Stimulated activated CD8-positive, alpha-beta memory T cell treated with anti-CD3 and anti-CD28 coated beads, Interleukin-15, amount 100 ng/mL, for 48 hours (primary cell): Measurements from ENCODE around the gene FAM78A.
"Not testable (repeated sequence)": the region's sequence is repeated elsewhere in the genome, so short reads cannot be mapped to it uniquely, and the experiment has no call there.

ENCODE experiments used
- DNase-seq, 2 donors: peaks; one replicate each; pipeline ENCODE4 v3.0.0-alpha.2; 2020; ENCODE audit warnings: low read depth in 2 of 2

The FAM78A gene

DNA sequence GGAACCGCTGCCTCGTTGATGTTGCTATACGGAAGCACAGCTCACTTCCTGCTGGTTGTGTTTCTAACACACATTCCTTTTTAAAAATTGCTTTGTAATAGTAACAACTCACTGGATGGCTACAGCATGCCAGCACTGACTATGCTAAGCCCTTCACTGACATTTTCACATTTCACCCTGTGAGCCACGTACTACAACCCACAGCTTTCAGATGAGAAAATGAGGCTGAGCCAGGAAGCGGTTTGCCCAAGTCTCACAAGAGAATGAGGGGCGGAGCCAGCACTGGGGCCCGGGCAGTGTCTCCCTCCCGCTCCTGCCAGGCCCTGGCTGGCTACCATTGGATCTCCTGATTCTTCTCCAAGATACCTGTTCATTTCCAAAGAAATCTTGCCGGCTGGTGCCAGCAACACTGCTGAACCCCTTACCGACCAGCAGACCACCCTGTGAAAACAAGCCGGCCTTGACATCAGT is 38.3 kb downstream of the FAM78A start:
- DNase-seq = peak; percentile 78 to 80

DNA sequence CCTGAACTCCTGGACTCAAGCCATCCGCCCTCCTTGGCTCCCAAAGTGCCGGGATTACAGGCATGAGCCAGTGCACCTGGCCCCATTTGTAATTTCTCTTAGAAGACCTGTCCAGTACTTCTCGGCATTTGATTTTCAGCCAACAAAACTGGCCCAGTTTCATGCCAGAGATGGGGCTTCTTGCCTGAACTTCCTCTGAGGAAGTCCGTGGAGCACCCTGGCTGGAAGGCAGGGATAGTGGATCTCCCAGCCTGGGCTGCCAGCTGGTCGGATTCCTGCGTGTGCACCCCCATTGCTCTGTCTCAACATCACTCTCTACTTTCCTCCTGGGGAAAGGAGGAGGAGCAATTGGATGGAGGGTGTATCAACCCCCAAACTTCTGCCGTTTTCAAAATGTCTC is 39.0 kb downstream of the FAM78A start:
- no peak for DNase-seq

DNA sequence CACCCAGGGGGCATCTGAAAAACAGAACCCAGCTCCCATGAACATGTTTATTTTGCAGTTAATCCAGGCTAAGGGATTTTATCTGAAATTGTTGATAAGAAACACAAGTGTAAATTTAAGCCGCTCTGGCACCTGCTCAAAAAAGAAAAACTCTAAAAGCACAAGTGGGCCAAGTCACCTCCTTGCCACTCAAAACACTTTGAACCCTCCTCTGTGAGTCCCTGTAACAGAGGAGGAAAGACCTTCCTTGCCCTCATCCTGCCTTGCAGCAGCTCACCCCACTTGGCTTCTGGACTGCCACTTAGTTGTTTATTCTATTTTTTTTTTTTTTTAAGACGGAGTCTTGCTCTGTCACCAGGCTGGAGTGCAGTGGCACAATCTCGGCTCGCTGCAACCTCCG is 39.5 kb downstream of the FAM78A start:
- no peak for DNase-seq

DNA sequence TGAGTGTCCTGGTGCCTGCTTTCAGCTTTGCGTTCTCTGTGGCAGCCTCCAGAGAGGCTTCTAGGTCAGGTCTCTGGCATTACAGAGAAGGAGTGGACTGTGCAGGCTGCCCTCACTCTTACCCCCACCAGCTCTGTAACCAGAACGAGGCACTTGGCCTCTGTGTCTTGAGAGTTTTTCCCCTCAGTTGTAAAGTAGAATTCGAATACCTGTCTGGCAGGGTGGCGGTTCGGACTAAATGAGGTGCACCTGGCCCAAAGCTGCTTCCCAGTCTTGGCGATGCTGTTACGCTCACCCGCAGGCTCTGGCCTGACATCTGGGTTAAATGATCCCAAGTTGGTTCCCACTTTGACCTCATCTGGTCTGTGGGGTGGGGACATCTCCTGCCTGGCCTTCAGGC is 40.1 kb downstream of the FAM78A start:
- DNase-seq = no peak

DNA sequence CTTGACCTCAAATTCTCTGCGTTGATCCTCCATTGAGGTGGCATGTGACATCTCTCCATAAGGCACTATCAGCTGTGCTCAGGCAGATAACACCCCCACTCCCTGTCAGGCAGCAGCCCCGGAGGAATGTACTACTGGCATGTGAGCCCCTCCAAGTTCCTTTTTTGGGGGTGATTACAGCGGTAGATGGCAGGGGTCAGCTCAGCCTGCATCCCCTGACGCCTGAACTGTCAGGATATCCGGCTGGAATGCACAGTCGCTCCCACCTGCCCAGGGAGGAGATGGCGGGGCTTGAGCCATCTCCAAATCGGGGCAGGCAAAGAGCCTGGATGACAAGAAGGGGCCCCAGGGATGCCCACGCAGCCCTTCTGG is 40.8 kb downstream of the FAM78A start:
- no peak for DNase-seq

DNA sequence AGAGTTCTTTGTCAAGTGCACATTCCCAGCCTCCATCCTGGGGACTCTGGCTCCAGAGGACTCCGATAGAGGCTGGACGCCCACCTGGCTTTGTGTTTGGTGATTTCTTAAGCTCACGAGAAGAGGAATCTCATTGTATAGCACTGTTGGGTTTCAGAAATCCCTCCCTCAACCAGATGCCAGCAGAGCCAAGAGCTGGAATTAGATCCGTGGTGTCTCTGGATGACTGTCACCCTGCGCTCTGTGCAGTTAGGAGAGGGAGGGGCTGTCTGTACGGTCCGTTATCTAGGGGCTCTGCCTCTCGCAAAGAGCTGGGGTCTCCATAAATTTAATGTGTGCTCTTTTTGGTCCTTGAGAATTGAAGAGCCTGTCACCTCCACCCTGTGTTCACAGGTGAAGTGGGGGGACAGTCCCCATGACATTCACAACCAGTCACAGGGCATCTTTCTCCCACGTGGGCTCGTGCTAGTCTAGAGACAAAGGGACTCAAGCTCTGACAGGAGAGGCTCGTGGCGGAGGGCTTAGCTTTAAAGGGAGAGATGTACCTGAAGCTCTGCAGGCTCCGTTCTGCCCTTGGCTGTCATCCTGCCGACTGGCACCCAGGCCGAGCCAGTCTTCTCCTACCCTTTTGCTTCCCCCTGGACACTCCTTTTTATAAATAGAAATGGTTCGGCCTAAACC is 41.4 kb downstream of the FAM78A start:
- DNase-seq = no peak

DNA sequence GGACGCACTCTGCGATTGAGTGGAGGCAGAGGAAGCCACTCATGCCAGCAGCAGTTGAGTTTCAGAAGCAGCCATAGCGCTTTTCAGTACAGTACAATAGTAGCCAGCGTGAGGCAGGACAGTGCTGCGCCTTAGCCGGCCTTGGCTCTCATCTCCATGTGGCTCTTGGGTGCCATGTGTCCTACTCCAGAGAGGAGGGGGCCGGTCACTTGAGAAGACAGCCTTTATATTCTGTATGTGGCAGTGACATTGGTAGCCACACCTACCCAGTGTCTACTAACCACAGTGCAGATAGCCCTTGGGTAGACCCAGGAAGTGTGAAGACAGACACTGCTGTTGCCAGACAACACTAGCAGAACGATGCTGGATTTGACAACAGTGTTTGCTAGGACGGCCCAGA is 42.3 kb downstream of the FAM78A start:
- no peak for DNase-seq

DNA sequence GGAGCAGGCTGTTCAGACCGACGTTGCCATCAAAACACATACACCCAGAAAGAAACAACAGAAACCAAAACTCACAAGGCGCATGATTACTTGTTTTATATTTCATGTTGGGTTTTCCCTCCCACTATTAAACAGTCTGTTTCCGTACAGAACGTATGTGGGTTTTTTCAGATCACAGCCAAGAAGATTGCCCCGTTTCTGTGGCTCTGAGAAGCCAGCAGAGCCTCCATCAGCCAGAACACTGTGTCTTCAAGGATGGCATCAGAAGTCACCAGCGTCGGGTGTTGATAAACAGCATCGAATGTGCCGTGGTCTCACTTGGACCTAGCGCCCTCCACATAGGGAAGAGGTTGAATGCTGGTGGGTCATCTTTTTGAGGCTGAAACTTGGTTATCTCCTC is 42.8 kb downstream of the FAM78A start:
- no peak for DNase-seq

DNA sequence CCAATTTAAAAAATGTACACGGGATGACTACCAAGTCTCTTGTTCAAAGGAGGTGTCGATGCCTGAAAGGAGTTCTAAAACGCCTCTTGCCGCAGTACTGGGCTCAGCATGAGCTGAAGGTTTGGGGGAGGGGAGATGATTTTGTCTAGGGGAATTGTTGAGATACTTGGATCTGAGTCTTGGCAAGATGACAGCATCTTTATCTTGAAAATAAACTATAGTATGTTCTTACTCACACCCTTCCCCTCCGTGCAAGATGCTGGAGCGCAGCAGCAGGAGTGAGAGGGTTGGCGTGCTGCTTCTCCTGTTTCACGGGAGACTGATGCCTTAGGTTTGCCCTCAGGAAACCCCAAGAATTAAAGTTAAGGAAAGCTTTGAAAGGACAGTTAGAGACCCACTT is 47.3 kb downstream of the FAM78A start:
- no peak for DNase-seq

DNA sequence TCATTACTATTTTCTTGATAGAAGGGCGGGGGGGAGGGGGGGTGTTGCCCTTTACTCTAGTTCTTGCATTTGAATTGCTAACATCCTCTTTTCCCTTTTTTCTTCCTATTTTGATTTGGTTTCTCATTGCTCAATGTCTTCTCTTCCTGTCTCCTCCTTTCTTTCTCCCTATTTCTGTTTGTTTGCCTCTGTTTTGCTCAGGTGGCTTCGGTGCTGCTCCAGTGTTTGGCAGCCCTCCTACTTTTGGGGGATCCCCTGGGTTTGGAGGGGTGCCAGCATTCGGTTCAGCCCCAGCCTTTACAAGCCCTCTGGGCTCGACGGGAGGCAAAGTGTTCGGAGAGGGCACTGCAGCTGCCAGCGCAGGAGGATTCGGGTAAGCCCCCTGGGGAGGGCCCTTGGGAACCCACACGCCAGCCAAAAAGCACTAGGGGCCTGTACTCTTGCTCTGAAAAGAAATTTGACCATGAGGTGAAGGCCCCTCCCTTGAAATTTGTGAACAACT is 48.3 kb downstream of the FAM78A start:
- no peak for DNase-seq

DNA sequence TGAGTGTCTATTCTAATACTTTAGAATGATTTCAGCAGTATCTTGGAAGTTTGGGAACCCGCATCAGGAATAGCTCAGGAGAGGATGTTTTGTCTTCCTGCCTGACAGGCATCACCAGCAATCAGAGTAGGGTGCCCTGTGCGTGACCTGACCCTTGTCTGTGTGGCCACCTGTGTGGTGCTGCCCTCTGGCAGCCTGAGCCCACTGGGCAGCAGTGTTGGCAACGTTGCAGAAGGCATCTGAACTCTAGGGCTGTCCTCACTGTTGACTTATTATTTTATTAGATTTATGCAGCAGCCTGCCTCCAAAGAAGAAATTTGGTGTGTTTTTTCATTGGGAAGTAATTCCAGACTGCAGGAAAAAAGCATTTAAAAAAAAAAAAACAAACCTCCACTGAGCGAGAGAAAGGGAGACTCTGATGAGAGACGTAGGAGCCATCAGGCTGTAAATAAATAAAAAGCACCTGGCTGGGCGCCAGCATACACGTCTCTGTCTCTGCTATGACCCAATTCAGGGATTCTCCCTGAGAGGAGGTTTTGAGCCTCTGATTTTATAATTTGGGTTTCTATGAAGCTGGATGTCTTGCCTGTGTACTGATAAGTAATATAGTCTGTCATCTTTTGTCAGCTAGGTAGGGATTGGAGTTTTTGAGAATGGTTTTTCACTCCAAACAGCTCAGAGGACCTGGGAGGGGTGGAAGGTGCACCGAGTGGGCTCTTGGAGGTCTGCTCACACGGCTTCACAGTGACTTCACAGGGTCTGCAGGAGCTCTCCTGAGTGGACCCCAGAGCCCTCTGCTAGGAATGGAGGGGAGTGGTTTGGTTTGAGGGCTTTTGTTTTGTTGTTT is 49.0 kb downstream of the FAM78A start:
- no peak for DNase-seq

DNA sequence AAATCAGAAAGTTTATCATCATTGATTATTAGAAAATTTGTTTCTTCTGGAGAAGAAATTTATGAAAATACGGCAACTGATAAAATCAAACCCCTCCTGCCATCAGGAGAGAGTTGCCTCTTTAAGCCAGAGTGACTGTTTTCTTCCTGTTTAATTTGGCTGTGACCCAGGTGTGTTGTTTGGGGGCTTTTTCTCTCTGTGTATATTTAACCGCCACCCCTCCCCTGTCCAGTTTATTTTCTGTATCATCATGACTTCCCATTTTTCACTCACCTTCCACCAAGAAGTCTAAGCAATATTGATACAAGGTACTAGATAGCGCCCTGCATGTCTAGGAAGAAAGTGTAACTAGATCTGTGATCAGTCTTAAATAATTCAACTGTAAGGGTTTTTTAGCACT is 50.1 kb downstream of the FAM78A start:
- no peak for DNase-seq

DNA sequence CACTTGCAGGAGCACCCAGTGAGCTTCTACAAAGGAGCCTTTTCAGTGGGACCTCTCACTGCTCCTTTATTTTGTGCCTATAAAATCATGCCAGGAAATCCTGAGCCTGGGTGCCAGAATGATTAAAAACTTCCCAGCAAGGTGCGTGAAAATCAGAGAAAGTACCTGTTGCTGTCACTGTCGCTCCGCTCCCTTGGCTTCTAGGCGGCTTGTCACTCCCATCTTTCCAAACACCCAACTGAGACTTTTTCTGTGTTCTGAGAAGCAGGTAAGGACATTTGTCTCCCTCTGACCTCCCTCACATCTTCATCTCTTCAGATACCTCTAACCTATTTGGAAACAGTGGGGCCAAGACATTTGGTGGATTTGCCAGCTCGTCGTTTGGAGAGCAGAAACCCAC is 53.9 kb downstream of the FAM78A start:
- no peak for DNase-seq

DNA sequence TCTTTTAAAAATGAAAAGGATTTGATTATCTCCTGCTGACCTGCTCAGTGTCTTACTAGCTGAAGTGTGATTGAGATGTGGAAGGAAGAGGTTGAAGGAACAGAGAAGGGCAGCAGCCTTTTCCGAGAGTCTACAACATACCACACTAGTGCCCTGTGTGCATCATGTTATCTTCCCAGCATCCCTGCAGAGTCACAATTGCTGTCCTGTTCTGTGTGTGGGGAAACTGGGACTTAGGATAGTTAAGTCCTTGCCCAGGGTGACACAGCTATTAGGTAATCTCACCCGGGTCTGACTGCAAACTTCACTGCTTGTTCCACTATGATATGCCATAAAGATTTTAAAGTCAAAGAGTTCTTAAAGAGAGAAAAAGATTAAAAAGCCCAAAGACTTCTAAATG is 55.8 kb downstream of the FAM78A start:
- no peak for DNase-seq

DNA sequence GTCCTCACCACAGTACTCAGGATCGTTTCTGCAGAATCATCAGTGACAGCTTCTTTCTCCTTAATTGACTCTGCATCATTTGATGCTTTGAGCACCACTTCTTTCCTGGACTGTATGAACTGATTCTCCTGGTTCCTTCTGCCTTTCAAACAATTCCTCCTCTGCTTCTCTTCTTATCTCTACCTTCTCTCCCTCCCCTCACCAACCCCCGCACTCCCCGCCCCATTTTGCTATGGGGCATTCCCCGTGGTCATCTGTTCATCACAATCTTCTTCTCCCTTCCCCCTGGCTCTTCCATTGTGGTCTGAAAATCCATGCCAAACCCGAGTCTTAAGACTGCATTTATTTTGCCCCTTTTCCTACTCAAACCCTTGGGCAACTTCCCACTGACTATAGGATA is 57.9 kb downstream of the FAM78A start:
- no peak for DNase-seq

DNA sequence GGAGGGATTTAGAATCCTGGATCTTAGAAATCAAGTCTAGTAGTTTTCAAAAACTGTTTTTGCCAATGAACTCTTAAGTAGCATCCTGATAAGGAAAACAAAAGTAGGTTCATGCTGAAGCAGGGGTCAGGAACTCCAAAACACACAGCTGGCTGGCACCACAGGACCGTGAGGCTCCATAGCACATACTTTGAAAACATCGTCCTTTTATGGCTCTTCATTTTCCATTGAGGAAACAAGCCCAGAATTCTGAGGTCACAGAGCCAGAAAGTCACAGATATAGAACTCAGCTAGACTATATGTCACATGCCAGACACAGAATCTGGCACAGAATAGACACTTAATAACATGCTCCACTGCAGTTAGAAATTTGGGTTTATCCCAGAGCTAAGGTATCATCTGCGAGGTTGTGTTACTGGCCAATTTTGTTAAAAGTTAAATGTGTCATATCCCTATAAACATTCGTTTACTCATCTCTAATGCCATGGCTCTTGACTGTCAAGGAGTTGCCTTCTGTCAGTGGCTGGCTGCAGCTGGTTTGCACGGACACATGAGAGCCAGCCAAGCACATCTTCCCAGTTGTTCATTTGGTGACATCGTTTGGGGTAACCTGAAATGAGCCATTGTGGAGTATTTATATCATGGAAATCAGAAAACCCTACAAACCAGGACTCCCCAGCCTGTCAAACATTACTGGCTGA is 58.8 kb downstream of the FAM78A start:
- DNase-seq = no peak

DNA sequence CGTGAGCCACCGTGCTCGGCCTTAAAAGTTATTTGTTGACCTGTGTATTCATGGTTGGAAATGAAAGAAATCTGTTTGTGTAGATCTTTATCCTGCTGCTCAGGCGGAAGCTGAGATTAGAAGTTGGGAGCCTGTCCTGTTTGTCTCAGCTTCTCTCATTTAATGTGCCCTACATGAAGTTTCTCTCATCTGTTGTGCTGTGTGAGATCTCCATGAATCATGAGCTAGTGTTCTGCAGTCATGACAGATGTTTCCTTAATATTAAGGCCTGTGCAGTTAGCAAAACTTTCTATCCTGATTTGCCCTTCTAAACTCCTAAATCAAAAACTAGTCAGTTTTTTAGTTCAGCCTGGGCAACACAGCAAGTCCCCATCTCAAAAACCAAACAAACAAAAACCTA is 59.5 kb downstream of the FAM78A start:
- no peak for DNase-seq

DNA sequence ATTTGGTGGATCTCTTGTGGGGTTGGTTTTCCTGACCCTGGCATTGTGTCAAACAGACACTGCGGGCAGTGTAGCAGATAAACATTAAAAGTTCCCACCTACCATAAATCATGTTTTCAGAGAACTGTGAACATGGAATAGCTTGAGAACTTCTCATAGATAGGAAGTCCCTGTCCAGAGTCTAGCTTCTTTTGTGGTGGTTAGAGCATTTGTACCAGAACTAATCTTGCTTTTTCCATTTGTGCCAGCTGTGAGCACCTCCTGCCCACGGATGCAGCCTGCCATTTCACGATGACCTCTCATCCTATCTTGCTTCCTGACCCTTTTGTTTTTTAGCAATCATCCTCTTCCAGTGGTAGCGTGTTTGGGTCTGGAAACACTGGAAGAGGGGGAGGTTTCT is 61.4 kb downstream of the FAM78A start:
- no peak for DNase-seq

DNA sequence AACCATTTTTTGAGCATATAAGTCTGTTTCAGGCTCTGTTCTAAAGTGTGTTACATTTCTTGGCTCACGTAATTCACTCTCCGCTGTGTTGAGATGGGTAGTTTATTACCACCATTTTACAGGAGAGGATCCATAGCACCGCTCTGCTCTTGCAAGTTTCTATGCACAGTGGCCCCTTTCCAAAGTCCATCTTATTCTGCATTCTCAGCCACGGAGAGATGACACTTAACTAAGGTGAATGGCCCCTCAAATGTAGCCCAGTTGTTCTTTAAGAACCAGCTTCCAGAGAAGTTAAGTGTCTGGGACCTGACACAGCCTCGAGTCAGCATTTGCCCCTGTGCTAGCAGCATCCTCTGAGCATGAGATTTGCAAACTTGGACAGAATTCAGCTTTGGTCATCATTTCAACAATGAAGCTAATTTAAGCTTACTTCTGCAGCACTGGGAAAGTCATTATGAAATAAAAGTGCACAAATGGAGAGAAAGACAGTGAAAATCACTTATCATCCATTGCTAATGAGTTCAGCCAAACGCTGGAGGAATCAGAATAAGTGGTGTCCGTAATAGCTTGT is 61.9 kb downstream of the FAM78A start:
- DNase-seq = no peak

DNA sequence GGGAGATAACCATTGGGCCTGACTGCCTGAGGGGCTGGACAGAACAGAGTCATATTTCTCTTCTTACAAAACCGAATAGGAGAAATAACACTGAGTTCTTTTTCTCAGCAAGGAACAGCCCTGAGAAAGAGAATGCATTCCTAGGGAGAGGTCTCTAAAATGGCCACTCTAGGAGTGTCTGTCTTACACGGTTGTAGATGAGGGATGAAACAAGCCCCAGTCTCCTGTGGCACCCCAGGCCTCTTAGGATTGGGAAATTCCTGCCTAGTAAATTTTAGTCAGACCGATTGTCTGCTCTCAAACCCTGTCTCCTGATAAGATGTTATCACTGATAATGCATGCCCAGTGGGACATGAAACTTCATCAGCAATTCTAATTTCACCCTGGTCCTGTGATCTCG is 64.4 kb downstream of the FAM78A start:
- not testable (repeated sequence) for DNase-seq
